Measurements from ENCODE around the gene PRG2. TPM values are rescaled to one million over a fixed set of nuclear protein-coding genes. Genes with fewer than 3 reads are reported as not detected.
A peak's percentile ranks its signal among the peaks of the same experiment; 100 is the strongest.

Gene PRG2
- polyA plus RNA-seq, 2 of the 4 experiments (the other 2 are of a cell fraction) = not detected

DNA sequence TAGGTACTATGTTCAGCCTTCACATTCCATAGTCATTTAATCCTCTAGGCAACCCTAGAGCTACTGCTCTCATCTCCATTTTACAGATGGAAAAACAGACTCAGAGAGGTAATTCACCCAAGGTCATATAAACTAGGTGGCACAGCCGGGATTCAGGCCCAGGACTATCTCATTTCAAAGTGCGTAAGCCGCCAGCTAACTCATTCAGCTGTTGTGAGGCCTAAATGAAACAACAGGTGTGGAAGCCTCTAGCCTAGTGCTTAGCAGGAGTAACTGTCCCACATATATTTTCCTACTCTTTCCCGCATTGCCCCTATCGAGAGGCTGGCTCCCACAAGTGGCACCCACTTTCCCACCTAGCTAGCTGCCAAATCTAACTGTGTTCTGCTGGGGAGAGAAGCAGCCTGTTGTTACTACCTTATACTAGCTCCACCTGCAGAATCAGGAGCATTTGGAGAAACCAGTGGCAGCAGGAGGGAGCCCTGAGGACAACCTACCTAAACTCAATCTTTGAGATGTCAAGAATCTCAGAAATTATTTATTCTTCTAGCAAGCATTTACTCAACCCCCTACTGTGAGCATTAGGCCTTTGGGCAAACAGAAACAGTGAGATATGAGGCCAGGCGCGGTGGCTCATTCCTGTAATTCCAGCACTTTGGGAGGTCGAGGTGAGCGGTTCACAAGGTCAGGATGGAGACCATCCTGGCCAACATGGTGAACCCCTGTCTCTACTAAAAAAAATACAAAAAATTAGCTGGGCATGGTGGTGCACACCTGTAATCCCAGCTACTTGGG lies 30.4 kb downstream of the PRG2 start (continued):
- 0 out of 3 replicates have a peak, but pooled peaks have one; percentile 30 for TF ChIP-seq SMC3 (IDR thresholded peaks at IDR 0.05)
- no peak for TF ChIP-seq FOXS1 (CRISPR knock-in tag; IDR thresholded peaks at IDR 0.05)
- TF ChIP-seq NPAS2 (CRISPR knock-in tag; IDR thresholded peaks at IDR 0.05; ENCODE audit: borderline replicate concordance) = no peak
- TF ChIP-seq JUN (IDR thresholded peaks at IDR 0.05) = peak; percentile 38 to 80; a peak in 2 of 5 replicates
- TF ChIP-seq FOSL2 (IDR thresholded peaks at IDR 0.05) = no peak
- peak; percentile 47 for TF ChIP-seq FOSL2 (CRISPR knock-in tag; IDR thresholded peaks at IDR 0.05)
- TF ChIP-seq, protein P1, sequence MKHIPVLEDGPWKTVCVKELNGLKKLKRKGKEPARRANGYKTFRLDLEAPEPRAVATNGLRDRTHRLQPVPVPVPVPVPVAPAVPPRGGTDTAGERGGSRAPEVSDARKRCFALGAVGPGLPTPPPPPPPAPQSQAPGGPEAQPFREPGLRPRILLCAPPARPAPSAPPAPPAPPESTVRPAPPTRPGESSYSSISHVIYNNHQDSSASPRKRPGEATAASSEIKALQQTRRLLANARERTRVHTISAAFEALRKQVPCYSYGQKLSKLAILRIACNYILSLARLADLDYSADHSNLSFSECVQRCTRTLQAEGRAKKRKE (CRISPR knock-in tag; IDR thresholded peaks at IDR 0.05; ENCODE audit: low read depth) = 0 out of 2 replicates have a peak, but pooled peaks have one; percentile 37
- peak; percentile 29 to 52 for TF ChIP-seq RAD21 (conservative IDR thresholded peaks at IDR 0.05 in 1 of 2, IDR thresholded peaks at IDR 0.05 in 1 of 2)
- peak; percentile 19 to 78; a peak in 2 of 4 replicates for TF ChIP-seq CEBPB (IDR thresholded peaks at IDR 0.05)

DNA sequence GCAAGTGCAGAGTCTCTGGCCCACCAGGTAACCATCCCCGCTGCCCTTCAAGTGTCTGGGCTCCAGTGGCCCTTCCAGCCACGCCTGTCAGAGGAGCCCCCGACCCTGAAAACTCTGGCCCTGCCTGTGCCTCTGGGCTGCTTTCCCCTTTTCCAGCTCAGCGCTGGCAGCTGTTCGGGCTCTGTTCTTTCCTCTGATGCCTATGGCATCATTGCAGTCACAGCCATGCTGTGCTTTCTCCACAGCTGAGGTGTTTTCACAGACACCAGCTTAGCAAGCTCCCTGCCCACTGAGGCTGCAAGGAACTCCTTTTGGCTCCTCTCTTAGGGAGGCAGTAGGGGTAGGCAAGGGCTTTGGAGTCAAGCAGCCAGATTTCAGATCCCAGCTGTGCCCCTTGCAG lies 31.1 kb downstream of the PRG2 start:
- ATAC-seq (peak; percentile 26; a peak in 4 of 6 replicates), DNase-seq (ENCODE audit: low read depth in 1 of 2, low spot score in 1 of 2) (no peak), FAIRE-seq (no peak)
- Histone ChIP-seq H3K4me1 (peaks cover 38% of the 10 kb centered on the region), H3K4me2 (peak overlapping the region; percentile 65), H3K27ac (peak overlapping the region; percentile 84 to 88), H3K4me3 (no peak overlapping the region), H3K9me3 (peaks cover 5% of the 10 kb centered on the region; the same call in 1 of the 3 replicates)
- 73% methylated on average over 5 of the region's 5 CpGs for WGBS (ENCODE audit: missing lambda C conversion rate)
- ChIA-PET POLR2A (no interaction called here), CTCF (interaction anchor here (0.9 to 5.5 kb wide), 14 partner anchors 9 to 1153 kb away, joined by 3 to 33 read pairs (median 5); no protein-coding TSS in a partner anchor)
- no peak for TF ChIP-seq CEBPB (IDR thresholded peaks at IDR 0.05)
- TF ChIP-seq, protein P2, sequence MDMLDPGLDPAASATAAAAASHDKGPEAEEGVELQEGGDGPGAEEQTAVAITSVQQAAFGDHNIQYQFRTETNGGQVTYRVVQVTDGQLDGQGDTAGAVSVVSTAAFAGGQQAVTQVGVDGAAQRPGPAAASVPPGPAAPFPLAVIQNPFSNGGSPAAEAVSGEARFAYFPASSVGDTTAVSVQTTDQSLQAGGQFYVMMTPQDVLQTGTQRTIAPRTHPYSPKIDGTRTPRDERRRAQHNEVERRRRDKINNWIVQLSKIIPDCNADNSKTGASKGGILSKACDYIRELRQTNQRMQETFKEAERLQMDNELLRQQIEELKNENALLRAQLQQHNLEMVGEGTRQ (IDR thresholded peaks at IDR 0.05) = no peak
- TF ChIP-seq, protein P3, sequence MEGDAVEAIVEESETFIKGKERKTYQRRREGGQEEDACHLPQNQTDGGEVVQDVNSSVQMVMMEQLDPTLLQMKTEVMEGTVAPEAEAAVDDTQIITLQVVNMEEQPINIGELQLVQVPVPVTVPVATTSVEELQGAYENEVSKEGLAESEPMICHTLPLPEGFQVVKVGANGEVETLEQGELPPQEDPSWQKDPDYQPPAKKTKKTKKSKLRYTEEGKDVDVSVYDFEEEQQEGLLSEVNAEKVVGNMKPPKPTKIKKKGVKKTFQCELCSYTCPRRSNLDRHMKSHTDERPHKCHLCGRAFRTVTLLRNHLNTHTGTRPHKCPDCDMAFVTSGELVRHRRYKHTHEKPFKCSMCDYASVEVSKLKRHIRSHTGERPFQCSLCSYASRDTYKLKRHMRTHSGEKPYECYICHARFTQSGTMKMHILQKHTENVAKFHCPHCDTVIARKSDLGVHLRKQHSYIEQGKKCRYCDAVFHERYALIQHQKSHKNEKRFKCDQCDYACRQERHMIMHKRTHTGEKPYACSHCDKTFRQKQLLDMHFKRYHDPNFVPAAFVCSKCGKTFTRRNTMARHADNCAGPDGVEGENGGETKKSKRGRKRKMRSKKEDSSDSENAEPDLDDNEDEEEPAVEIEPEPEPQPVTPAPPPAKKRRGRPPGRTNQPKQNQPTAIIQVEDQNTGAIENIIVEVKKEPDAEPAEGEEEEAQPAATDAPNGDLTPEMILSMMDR (IDR thresholded peaks at IDR 0.05) = no peak

DNA sequence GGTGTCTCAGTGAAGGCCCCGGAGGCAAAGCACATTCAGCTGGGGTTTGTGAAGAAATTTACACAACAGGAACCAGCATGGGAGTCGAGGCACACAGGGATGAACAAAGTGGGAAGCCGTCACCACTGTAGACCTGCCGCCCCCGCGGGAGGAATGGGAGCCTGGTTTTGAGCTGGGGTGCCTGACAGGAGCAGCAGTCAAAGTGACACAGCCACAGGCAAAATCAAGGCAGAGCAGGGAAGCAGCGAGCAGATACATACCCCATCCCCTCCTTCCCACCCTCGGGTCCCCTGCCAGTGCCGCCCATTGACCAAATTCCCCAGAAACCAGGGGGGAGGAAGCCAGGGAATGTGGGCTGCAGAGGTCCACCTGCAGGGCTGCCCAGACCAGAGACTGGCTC lies 31.5 kb downstream of the PRG2 start:
- FAIRE-seq = no peak
- ATAC-seq = peak in 1 of 2 experiments; percentile 26; a peak in 3 of 6 replicates
- WGBS (ENCODE audit: missing lambda C conversion rate) = 58% methylated on average over 9 of the region's 9 CpGs
- H3K4me3 ChIP-seq = no peak overlapping the region
- peak overlapping the region; percentile 65 for H3K4me2 ChIP-seq
- peak overlapping the region; percentile 84 to 88 for H3K27ac ChIP-seq
- TF ChIP-seq, protein P4, sequence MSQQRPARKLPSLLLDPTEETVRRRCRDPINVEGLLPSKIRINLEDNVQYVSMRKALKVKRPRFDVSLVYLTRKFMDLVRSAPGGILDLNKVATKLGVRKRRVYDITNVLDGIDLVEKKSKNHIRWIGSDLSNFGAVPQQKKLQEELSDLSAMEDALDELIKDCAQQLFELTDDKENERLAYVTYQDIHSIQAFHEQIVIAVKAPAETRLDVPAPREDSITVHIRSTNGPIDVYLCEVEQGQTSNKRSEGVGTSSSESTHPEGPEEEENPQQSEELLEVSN (IDR thresholded peaks at IDR 0.05; ENCODE audit: borderline replicate concordance, low read depth) = 0 out of 2 replicates have a peak, but pooled peaks have one; percentile 24
- TF ChIP-seq HOXA7 (CRISPR knock-in tag; IDR thresholded peaks at IDR 0.05) (no peak), NFE2L2 (conservative IDR thresholded peaks at IDR 0.05; ENCODE audit: low read length) (no peak), ZC3H11A (IDR thresholded peaks at IDR 0.05) (no peak), RNF2 (IDR thresholded peaks at IDR 0.05; ENCODE audit: borderline replicate concordance, low read depth) (no peak), EP300 (IDR thresholded peaks at IDR 0.05) (no peak)
- ChIA-PET CTCF (interaction anchor here (0.9 to 5.5 kb wide), 11 partner anchors 9 to 1154 kb away, joined by 3 to 33 read pairs (median 5); no protein-coding TSS in a partner anchor), POLR2A (no interaction called here)
- no peak for DNase-seq (ENCODE audit: low read depth in 1 of 2, low spot score in 1 of 2)
- H3K9me3 ChIP-seq = peaks cover 5% of the 10 kb centered on the region; the same call in 1 of the 3 replicates
- peaks cover 38% of the 10 kb centered on the region for H3K4me1 ChIP-seq

Measured in A549 (cell line).